ENCODE results near the gene RNF182.
"Not testable (repeated sequence)": the region's sequence is repeated elsewhere in the genome, so short reads cannot be mapped to it uniquely, and the experiment has no call there.

- not testable (repeated sequence) for TF ChIP-seq CTCF (conservative IDR thresholded peaks at IDR 0.05 in 1 of 2, IDR thresholded peaks at IDR 0.05 in 1 of 2; ENCODE audit: extremely low read depth in 1 of 2, insufficient read depth in 1 of 2, low read depth in 1 of 2, low read length in 2 of 2); EZH2 (IDR thresholded peaks at IDR 0.05; ENCODE audit: borderline replicate concordance, low read length)
These were observed 93.8 kb downstream of the RNF182 start for GRCh38 chr6:14018559-14018958.

Measured in mammary epithelial cell (primary cell).